K562 (cell line): ENCODE measurements around the gene ORAI3. TPM values are rescaled to one million over a fixed set of nuclear protein-coding genes. Genes with fewer than 3 reads are reported as not detected.

Source experiments
- CEBPG ChIP-seq, 3 experiments: fragments of 200-800 bp in 1 of 3; sonication (Bioruptor generic) in 1 of 3; sonication (generic) in 1 of 3; formaldehyde crosslinking in 1 of 3; IDR thresholded peaks in 2 of 3; conservative IDR thresholded peaks in 1 of 3; 2 replicates each; pipeline versions ENCODE4 v1.6.1 to v1.8.0; 2016 to 2022; ENCODE audit warnings: missing compliant biosample characterization in 2 of 3, missing genetic modification characterization in 2 of 3, mild to moderate bottlenecking in 1 of 3, missing genetic modification reagents in 1 of 3
- E2F5 ChIP-seq: sonication (generic); formaldehyde crosslinking; IDR thresholded peaks from 2 replicates; pipeline ENCODE4 v1.8.0; 2022; ENCODE audit warnings: mild to moderate bottlenecking, missing genetic modification reagents
- FOSL1 ChIP-seq: fragments of 200-800 bp; sonication (Bioruptor generic); conservative IDR thresholded peaks from 2 replicates; pipeline ENCODE4 v1.6.1; 2016; ENCODE audit warnings: missing genetic modification characterization, missing compliant biosample characterization
- HIVEP1 ChIP-seq: fragments of 250-450 bp; sonication (Bioruptor Pico); IDR thresholded peaks from 2 replicates; pipeline ENCODE4 v1.4.0; 2020; ENCODE audit warnings: mild to moderate bottlenecking
- KLF10 ChIP-seq: fragments of 250-450 bp; sonication (Bioruptor Pico); IDR thresholded peaks from 2 replicates; pipeline ENCODE4 v1.6.1; 2021; ENCODE audit warnings: matching md5 sums
- LCOR ChIP-seq: sonication (generic); formaldehyde crosslinking; IDR thresholded peaks from 2 replicates; pipeline ENCODE4 v1.8.0; 2022; ENCODE audit warnings: mild to moderate bottlenecking, missing genetic modification reagents
- MEIS2 ChIP-seq: fragments of 450-650 bp; IDR thresholded peaks from 2 replicates; pipeline ENCODE4 v1.6.1; 2014; ENCODE audit warnings: mild to moderate bottlenecking; ENCODE audit not compliant: partially characterized antibody
- MYNN ChIP-seq, 2 experiments: sonication (generic); formaldehyde crosslinking in 1 of 2; IDR thresholded peaks; 2 replicates each; pipeline versions ENCODE4 v1.5.0 to v1.6.1; 2016 to 2020; ENCODE audit warnings: antibody characterized with exemption in 1 of 2, missing genetic modification reagents in 1 of 2
- SRF ChIP-seq, 2 experiments: fragments of 250-450, 450-650 bp in 1 of 2; sonication (Bioruptor Pico) in 1 of 2; sonication (generic) in 1 of 2; formaldehyde crosslinking; IDR thresholded peaks; 2 replicates each; pipeline versions ENCODE4 v1.5.0 to v1.5.1; 2020 to 2022; ENCODE audit warnings: mild to moderate bottlenecking in 1 of 2, missing genetic modification reagents in 1 of 2
- TAF1 ChIP-seq: IDR thresholded peaks from 2 replicates; pipeline ENCODE4 v1.6.1; 2011; ENCODE audit warnings: mild to moderate bottlenecking, low read length, moderate library complexity; ENCODE audit not compliant: insufficient read depth, control insufficient read depth, severe bottlenecking; ENCODE audit errors: extremely low read depth
- UBTF ChIP-seq, 2 experiments: IDR thresholded peaks; 2 replicates each; pipeline ENCODE4 v1.6.1; 2012; ENCODE audit warnings: improper control_type of control experiment in 2 of 2, low read depth in 2 of 2, low read length in 2 of 2, borderline replicate concordance in 1 of 2
- USF2 ChIP-seq: sonication (generic); formaldehyde crosslinking; IDR thresholded peaks from 2 replicates; pipeline ENCODE4 v1.5.0; 2020; ENCODE audit warnings: missing genetic modification reagents
- ZBTB33 ChIP-seq: sonication (generic); formaldehyde crosslinking; IDR thresholded peaks from 2 replicates; pipeline ENCODE4 v1.8.1; 2023; ENCODE audit warnings: mild to moderate bottlenecking, missing genetic modification reagents
- ZNF140 ChIP-seq: fragments of 250-450 bp; sonication (Bioruptor Pico); IDR thresholded peaks from 2 replicates; pipeline ENCODE4 v1.8.0; 2021; ENCODE audit warnings: moderate library complexity, mild to moderate bottlenecking, inconsistent platforms
- ZNF184 ChIP-seq: sonication (generic); formaldehyde crosslinking; IDR thresholded peaks from 2 replicates; pipeline ENCODE4 v1.5.0; 2020; ENCODE audit warnings: missing genetic modification reagents
- ZNF316 ChIP-seq: fragments of 450-650 bp; IDR thresholded peaks from 2 replicates; pipeline ENCODE4 v1.6.1; 2016
- ZNF639 ChIP-seq, 2 experiments: fragments of 200-800 bp in 1 of 2; sonication (Bioruptor generic) in 1 of 2; sonication (generic) in 1 of 2; formaldehyde crosslinking in 1 of 2; IDR thresholded peaks in 1 of 2; conservative IDR thresholded peaks in 1 of 2; 2 replicates each; pipeline versions ENCODE4 v1.5.0 to v1.6.1; 2016 to 2020; ENCODE audit warnings: missing compliant biosample characterization in 1 of 2, missing genetic modification characterization in 1 of 2, missing genetic modification reagents in 1 of 2
- ZNF764 ChIP-seq: fragments of 250-450 bp; sonication (Bioruptor Pico); IDR thresholded peaks from 2 replicates; pipeline ENCODE4 v1.4.0; 2020; ENCODE audit warnings: low read depth, mild to moderate bottlenecking, moderate library complexity
- polyA plus RNA-seq, 8 experiments: library from polyadenylated mRNA; depleted of rRNA in 4 of 8; stranded (reverse) in 5 of 8; unstranded in 3 of 8; fragments of >200 nt; fragmentation: Nextera tagmentation in 2 of 8; fragmentation: Illumina TruSeq in 1 of 8; extraction: Ambion mirVana in 2 of 8; extraction: Trizol in 1 of 8; gene quantifications; 2 replicates each; pipeline versions ENCODE4 v1.2.1 to v1.2.3, GENCODE V29; 2011 to 2014; ENCODE audit warnings: inconsistent platforms in 1 of 8, missing spikeins in 1 of 8
- total RNA-seq, 7 experiments: library from RNA; depleted of rRNA in 6 of 7; stranded (reverse); fragments of >200 nt in 6 of 7; fragmentation: Illumina TruSeq in 2 of 7; extraction: Trizol in 2 of 7; gene quantifications; 2 replicates each; pipeline versions ENCODE4 v1.2.1 to v1.2.3, GENCODE V29; 2011 to 2021; ENCODE audit warnings: low replicate concordance in 1 of 7

The ORAI3 gene
- total and polyA plus RNA-seq, 9 of the 15 experiments (the other 6 are each of a cell fraction or from before 2014, with no cell fraction given): 4.9 to 23.3 (median 14.1) TPM

- TF ChIP-seq UBTF (IDR thresholded peaks at IDR 0.05; ENCODE audit: borderline replicate concordance in 1 of 2, low read depth in 2 of 2, low read length in 2 of 2) (no peak), USF2 (CRISPR knock-in tag) (no peak), CEBPG (CRISPR knock-in tag; IDR thresholded peaks at IDR 0.05) (no peak), CEBPG (tag; conservative IDR thresholded peaks at IDR 0.05 in 1 of 2, IDR thresholded peaks at IDR 0.05 in 1 of 2) (no peak; a peak in 1 of 4 replicates), MYNN (IDR thresholded peaks at IDR 0.05) (no peak), MYNN (CRISPR knock-in tag; IDR thresholded peaks at IDR 0.05) (no peak), E2F5 (CRISPR knock-in tag) (no peak), HIVEP1 (CRISPR knock-in tag) (no peak), ZNF140 (no peak), ZNF184 (no peak), ZNF316 (peak; percentile 44; the same call in 1 of the 2 replicates), MEIS2 (no peak), TAF1 (no peak), ZNF639 (CRISPR knock-in tag; conservative IDR thresholded peaks at IDR 0.05 in 1 of 2, IDR thresholded peaks at IDR 0.05 in 1 of 2) (no peak), FOSL1 (tag) (peak; percentile 37), ZNF764 (no peak), ZBTB33 (CRISPR knock-in tag) (no peak), LCOR (CRISPR knock-in tag) (no peak), SRF (CRISPR knock-in tag; IDR thresholded peaks at IDR 0.05) (no peak; a peak in 1 of 4 replicates), KLF10 (CRISPR knock-in tag) (no peak)
Observed at GRCh38 chr16:30956601-30957455, 8.0 kb downstream of the ORAI3 start (continued).
